Skeletal muscle cell (primary cell): ENCODE data around the gene SELENOK.
A peak's percentile ranks its signal among the peaks of the same experiment; 100 is the strongest.
"Not testable (repeated sequence)": the region's sequence is repeated elsewhere in the genome, so short reads cannot be mapped to it uniquely, and the experiment has no call there.

Experiments
- DNase-seq: peaks from one replicate; pipeline ENCODE4 v3.0.0-alpha.2; 2010; ENCODE audit warnings: low read depth
- H3K4me3 ChIP-seq: 2 replicates; pipeline ENCODE4 v1.5.1; 2011; ENCODE audit warnings: low read depth, mild to moderate bottlenecking, control low read depth, low read length, moderate library complexity

The SELENOK gene

GRCh38 chr3:53891497-53892285, at the start of gene SELENOK:
Gene SELENOK, minus strand, starts transcription at chr3:53891859.
- peak within 1 kb of the TSS; percentile 95 for H3K4me3 ChIP-seq
- peak; percentile 99 for DNase-seq

DNA sequence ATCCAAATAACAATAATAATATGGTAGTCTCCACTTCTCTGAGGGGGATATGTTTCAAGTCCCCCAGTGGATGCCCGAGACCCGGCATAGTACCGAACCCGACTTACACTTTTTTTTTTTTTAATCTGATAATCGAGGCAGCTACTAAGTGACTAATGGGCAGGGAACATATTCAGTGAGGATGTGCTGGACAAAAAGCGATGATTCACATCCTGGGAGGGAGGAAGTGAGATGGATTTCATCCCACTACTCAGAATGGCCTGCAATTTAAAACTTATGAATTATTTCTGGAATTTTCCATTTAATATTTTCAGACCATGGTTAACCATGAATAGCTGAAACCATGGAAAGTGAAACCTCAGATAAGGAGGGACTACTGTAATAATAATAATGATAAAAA, 49.5 kb upstream of the SELENOK start:
- H3K4me3 ChIP-seq: no peak overlapping the region
- peak; percentile 5 for DNase-seq

DNA sequence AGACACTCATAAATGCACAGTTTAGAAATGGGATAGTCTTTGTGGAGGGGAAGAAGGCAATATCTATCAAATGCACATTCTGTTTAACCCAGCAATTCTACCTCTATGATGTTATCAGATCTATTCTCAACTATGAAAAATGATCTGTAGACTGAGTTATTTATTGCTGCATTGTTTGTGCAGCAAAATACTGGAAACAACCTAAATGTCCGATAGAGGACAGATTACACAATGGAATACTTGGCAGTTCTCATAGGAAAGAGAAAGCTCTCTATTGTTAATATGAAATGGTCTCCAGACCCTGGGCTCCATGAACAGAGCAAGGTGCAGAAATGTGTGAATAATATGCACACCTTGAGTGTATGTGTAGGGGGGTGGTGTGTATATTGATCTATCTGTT, 49.0 kb upstream of the SELENOK start:
- H3K4me3 ChIP-seq: no peak overlapping the region
- no peak for DNase-seq

DNA sequence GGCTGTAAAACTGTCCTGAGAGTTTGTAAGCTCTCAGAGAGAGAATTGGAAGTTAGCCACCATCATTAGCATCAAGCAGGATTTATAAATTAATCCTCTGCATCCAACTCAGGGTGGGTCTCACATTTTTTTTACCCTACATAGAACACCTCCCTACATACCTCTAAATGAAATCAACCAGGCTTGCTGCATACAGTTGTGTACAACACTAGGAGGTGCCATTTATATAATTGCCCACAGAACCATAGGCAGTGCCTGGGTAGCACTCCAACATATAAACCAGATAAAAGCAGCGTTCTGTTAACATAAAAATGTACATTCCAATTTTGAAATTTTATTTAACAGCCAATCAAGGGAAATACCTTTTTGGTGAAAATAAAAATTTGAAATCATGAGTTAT, 48.2 kb upstream of the SELENOK start:
- no peak for DNase-seq
- no peak overlapping the region for H3K4me3 ChIP-seq

DNA sequence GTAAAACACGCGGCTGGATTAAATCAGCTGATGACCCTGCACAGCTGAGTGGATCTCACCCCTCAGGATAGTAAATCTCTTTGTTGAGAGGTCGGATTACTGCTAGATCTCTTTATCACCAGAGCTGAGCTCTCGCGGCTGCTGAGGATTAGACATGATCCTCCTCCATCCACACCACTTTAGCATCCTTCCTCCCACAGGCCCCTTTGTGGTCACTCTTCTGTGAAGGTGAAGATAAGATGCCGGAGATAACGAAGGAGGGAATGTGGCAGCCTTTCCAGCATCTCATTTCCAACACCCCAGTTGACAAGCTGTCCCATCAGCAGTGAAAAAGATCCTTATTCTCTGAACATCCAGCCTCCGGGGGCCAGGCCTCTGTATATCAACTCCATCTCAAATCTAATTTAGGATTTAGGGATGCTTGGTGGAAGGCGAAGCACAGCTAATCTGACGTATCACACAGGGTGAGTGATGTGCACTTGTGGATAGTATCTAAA, 47.5 kb upstream of the SELENOK start:
- H3K4me3 ChIP-seq: no peak overlapping the region
- no peak for DNase-seq

DNA sequence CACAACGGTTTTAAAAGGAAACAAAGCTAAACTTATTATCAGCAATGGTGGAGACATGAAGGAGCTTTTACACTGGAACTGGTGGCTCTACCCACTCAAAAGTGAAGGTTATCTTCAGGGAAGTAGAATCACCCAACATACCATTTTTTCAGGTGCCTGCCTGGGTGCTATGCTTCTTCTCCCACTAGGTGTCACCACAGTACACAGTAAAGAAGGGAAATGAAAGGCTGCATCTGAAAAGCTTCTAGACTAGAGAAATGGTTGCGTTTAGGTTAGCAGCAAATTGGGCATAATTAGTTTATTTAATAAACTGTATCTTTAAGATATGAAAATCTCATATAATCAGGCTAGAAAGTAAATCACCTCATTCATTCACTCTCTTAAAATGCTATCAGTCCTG, 47.0 kb upstream of the SELENOK start:
- no peak overlapping the region for H3K4me3 ChIP-seq
- DNase-seq: peak; percentile 11

- no peak for DNase-seq
- H3K4me3 ChIP-seq: no peak overlapping the region
These were observed 44.7 kb upstream of the SELENOK start for GRCh38 chr3:53936347-53936746.

DNA sequence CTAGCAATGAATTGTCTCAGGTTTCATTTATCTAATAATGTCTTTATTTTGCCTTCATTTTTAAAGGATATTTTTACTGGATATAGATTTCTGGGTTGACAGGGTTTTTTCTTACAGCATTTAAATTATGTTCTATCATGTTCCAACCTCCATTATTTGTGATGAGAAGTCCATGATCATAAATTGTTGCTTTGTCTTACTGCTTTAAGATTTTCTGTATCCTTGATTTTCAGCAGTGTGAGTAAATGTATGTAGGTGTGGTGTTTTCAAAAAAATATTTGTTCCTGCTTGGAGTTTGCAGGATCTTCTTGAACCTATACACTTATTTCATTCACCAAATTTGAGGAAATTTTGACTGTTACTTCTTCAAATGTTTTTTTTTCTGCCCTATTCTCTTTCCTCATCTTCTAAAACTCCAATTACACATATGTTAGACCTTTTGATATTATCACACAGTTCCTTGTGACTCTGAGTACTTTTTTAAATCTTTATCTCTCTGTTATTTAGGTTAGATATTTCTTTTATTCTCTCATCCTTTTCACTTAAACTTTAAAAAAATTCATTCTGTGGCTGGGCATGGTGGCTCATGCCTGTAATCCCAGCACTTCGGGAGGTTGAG, 43.7 kb upstream of the SELENOK start:
- no peak overlapping the region for H3K4me3 ChIP-seq
- no peak for DNase-seq

GRCh38 chr3:53927208-53927872, 35.7 kb upstream of the SELENOK start:
- H3K4me3 ChIP-seq, DNase-seq: not testable (repeated sequence)

GRCh38 chr3:53921296-53921695, 29.6 kb upstream of the SELENOK start:
- no peak for DNase-seq
- H3K4me3 ChIP-seq: no peak overlapping the region

- H3K4me3 ChIP-seq: no peak overlapping the region
- no peak for DNase-seq
These were observed 28.1 kb upstream of the SELENOK start for GRCh38 chr3:53919741-53920140.

DNA sequence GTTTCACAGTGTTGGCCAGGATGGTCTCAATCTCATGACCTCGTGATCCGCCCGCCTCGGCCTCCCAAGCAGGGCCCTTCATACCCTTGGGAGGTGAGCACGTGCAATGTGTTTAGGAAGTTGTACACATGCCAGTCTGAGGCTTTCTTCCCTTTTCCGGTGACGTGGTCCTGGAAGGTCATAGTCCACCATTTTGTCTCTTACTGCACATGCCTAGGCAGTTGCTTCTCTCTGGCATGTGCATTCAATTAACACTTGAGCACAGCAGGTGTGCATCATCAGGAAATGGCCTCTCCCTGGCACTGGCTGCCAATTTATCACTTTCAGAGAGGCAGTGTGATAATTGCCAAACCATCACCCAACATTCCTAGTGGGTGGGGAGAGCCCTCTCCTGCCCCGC, 21.7 kb upstream of the SELENOK start:
- H3K4me3 ChIP-seq: no peak overlapping the region
- no peak for DNase-seq

- DNase-seq: no peak
- no peak overlapping the region for H3K4me3 ChIP-seq
These were observed 11.1 kb upstream of the SELENOK start for GRCh38 chr3:53902711-53903110.

DNA sequence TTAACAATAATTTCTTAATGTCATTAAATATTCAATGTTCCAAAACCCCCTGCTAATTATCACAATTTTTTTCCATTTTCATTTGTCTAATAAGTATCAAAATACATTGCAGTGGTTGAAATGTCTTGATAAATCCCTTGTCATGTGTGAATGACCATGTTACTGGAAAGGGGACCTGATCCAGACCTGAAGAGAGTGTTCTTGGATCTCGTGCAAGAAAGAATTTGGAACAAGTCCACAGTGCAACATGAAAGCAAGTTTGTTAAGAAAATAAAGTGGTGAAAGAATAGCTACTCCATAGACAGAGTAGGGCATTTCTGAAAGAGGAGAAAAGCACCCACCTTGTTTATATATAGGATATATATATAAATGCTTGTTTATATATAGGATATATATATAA, 10.4 kb upstream of the SELENOK start:
- no peak for DNase-seq
- H3K4me3 ChIP-seq: no peak overlapping the region

DNA sequence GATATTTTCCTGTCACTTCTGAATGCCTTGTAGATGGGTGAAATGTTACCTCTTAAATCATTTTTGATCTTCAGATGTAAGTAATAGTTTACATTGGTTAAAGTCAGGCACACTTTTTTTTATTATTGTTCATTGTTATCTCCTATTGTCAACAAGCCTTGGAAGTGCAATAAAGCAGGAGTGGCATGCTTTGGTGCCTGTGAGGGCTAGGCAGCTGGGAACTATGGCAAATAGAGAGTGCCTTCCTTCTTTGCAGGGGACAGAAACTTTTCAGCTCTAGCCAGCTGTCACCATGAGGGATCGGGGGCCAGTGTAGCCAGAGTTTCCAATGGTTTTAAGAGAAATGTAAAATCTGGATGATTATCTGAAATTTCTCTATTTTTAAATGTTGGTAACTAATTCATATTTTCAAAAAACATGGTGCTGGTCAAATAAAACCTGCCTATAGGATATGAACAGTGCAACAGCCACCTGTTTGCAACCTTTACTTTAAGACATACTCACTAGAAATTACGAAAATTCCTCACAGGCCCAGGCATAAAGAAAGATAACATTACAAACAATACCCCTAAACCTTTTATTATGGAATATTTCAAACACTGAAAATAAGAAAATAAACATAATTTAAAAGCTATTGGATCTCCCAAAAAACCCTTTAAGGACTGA, 9.1 kb upstream of the SELENOK start:
- H3K4me3 ChIP-seq: no peak overlapping the region
- no peak for DNase-seq

DNA sequence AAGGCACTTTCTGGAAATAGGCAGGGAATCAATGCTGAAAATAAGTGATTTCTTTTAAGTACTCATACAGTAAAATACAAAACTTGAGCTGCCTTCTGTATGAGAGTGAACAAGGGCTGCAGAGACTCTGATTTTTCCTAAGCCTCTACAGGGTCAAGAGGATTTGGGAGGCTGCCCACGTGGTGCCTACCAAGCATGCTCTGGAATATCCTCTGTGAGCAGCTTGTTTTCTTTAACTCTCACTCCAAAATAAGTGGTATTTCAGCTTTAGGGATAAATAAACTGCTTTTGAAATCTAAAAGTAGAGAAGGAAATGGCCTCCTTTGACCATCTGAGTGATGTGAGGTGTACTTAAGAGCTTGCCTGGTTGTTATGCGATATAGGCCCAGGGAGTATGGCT, 8.1 kb upstream of the SELENOK start:
- DNase-seq: no peak
- no peak overlapping the region for H3K4me3 ChIP-seq

DNA sequence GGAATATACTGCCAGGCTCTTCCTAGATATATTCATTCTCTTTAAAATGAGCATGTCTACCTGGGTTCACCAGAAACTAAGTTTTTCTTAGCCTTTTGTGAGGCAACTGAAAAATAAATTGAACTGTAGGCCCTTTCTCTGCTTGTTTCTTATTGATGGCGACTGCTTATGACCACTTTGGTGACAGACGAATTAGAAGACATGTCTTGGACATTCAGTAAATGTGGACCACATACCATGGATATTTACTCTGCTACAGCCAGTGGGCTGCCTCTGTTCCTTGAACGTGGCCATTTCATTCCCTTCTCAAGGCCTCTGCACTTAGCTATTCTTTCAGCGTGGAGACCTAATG, 603 bp upstream of the SELENOK start:
- no peak for DNase-seq
- H3K4me3 ChIP-seq: peak overlapping the region; percentile 95

DNA sequence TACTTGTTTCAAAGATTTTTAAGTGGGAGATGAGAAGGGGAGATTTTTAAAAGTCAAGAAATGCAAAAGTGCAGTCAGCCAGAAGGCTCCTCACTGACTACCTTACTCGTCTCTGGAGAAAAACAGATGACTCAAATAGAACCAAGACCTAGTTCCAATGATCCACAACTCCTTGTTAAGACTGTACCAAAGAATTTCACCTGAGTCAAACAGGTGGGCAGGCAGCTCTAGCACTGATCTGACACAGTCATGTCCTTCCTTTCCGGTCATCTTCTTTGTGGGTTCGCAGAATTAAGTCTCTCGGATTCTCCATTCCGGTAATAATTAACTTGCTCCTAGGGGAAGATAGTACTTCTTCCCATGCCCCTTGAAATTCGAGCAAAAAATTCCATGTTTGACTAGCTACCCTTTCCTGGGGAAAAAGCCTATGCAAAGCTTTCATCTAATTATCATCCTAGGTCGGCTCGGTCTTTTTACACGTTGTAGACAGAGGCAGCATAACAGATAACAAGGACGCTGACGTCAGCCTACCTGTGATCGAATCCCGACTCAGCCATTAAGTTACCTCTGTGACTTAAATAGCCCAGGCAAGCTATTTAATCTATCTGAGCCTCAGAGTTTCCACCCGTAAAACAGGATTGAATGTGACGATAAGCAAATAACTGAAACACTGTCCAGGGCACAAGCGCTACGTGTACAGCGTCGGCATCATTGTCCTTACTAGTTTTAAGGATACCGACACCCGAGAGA, 758 bp downstream of the SELENOK start:
- H3K4me3 ChIP-seq: peak overlapping the region; percentile 95
- no peak for DNase-seq

DNA sequence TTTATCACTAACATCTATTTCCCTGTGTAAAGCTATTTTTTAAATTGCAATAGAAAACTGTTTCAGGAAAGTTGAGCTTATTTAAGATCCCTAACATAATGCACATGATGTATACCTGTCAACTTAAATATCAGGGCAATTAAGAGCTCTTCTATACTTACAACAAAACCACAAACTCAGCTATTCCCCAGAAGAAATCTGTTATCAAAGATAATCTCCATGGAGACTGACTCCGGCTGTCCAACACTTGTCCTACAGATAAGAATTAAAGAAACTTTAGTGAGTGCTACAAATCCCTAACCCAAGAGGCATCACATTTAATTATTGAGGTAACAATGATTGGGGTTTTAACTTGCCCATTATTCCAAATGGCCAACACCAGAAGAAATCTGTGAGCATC, 3.4 kb downstream of the SELENOK start:
- no peak for DNase-seq
- no peak overlapping the region for H3K4me3 ChIP-seq
